Measurements from ENCODE around the gene CBR4. TPM values are rescaled to one million over a fixed set of nuclear protein-coding genes. Genes with fewer than 3 reads are reported as not detected.

The CBR4 gene
- total RNA-seq, 4 donors from 2014 or later, result 20.4 to 25.6 (median 24.7) TPM

DNA sequence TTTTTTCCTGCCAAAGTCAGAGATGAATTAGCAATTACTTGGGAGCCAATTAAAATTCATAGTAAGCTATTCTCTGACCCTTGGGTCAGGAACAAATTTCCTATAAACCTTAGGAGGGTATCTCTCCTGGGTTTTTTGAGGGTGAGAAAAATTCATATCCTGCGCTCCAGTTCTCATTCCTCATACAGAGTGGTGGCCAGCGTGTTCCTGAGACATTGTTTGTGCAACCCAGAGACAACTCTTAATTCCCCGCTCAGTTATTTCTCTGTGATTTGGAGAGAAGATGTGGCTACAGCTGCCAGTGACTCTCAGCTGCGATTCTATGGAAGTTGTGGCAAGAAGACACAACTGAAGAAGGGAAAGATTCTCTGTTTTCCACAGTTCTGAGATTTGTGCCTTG is 37.9 kb upstream of the CBR4 start:
- no peak overlapping the region for H3K4me3 ChIP-seq

DNA sequence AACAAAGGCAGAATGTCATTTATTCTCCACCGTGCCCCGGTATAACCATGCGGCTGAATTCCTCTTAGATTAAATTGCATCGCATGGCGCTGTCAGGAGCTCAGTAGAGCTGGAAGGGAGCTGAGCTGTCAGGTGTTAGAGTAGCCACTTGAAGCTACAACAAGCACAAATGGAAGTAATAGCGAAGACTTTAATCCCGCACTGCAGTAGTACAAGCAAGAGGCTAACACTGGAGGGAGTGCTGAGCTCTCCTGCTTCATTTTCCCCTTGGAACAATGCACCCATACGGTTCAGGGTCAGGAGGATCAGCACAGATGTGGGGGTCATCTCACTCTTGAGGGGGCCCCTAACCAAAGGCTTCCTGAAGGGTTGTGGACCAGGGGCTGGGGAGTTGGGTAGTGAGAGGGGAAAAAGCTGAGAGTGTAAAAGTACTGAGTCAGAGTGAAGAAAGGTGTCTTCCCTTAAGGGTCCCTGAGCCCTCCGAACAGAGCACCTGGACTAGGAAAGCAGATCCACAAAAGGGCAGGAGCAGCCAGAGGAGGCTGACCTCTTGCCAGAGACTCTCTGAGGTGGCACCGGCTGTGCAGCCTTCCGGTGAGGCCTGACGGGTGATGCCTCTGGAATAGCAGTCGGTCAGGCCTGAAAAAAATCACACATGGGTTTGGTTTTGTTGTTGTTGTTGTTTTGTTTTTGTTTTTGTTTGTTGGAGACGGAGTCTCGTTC is 36.0 kb upstream of the CBR4 start:
- H3K36me3 ChIP-seq, result no peaks in the 10 kb centered on the region
- H3K4me3 ChIP-seq, result no peak overlapping the region
- H3K27me3 ChIP-seq, result no peaks in the 10 kb centered on the region
- no peaks in the 10 kb centered on the region for H3K9me3 ChIP-seq
- 77 to 84% methylated on average over 15 of the region's 15 CpGs for WGBS, 2 donors
- peaks cover 0 to 35% (median 5%) of the 10 kb centered on the region in 4 donors for H3K4me1 ChIP-seq
- DNase-seq (ENCODE audit: low spot score in 2 of 2), result no peak
- no peak for TF ChIP-seq POLR2A (IDR thresholded peaks at IDR 0.05)
- TF ChIP-seq, protein P1, sequence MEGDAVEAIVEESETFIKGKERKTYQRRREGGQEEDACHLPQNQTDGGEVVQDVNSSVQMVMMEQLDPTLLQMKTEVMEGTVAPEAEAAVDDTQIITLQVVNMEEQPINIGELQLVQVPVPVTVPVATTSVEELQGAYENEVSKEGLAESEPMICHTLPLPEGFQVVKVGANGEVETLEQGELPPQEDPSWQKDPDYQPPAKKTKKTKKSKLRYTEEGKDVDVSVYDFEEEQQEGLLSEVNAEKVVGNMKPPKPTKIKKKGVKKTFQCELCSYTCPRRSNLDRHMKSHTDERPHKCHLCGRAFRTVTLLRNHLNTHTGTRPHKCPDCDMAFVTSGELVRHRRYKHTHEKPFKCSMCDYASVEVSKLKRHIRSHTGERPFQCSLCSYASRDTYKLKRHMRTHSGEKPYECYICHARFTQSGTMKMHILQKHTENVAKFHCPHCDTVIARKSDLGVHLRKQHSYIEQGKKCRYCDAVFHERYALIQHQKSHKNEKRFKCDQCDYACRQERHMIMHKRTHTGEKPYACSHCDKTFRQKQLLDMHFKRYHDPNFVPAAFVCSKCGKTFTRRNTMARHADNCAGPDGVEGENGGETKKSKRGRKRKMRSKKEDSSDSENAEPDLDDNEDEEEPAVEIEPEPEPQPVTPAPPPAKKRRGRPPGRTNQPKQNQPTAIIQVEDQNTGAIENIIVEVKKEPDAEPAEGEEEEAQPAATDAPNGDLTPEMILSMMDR (IDR thresholded peaks at IDR 0.05), result no peak
- TF ChIP-seq EP300 (IDR thresholded peaks at IDR 0.05), result no peak
- no peak overlapping the region for H3K27ac ChIP-seq

More for the DNA sequence above, 37.9 kb upstream of the CBR4 start:
- H3K9me3 ChIP-seq, result no peaks in the 10 kb centered on the region
- TF ChIP-seq, protein P1 (IDR thresholded peaks at IDR 0.05), result no peak
- TF ChIP-seq POLR2A (IDR thresholded peaks at IDR 0.05), result no peak
- no peak for TF ChIP-seq EP300 (IDR thresholded peaks at IDR 0.05)
- H3K27ac ChIP-seq, result peak overlapping the region in 1 of 4 donors; percentile 78
- peak in 1 of 2 donors; percentile 15 for DNase-seq (ENCODE audit: low spot score in 2 of 2)
- 70 to 74% methylated on average over 4 of the region's 4 CpGs for WGBS, 2 donors
- no peaks in the 10 kb centered on the region for H3K27me3 ChIP-seq
- peaks cover 0 to 54% (median 10%) of the 10 kb centered on the region in 4 donors for H3K4me1 ChIP-seq
- no peaks in the 10 kb centered on the region for H3K36me3 ChIP-seq

DNA sequence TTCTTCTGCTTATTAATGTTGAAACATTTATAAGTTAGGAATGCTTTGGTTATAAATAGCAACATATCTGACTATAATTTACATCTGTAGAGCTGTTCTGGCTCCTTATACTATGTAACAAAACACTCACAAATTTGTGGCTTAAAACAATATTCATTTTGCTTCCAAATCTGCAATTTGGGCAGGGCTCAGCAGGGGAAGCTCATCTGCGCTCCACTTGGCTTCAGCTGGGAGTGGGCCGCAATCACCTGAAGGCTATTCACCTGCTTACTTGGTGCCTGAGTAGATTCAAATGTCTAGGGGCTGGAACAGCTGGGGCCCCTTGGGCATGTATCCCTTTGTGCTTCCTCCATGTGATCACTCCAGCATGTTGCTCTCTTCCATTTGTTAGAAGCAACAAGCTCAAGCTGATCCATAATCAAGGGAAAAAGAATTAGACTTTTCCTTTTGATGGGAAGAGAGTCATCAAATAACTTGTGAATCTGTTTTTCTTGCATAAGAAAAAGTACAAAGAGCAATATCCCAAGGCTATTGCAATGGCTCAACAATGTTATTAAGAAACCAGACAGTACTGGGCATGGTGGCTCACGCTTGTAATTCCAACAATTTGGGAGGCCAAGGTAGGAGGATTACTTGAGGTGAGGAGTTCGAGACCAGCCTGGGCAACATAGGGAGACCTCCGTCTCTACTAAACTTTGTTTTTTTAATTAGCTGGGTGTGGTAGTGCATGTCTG is 34.8 kb upstream of the CBR4 start:
- no peak for TF ChIP-seq POLR2A (IDR thresholded peaks at IDR 0.05)
- DNase-seq (ENCODE audit: low spot score in 2 of 2), result no peak
- Histone ChIP-seq H3K36me3 (no peaks in the 10 kb centered on the region), H3K4me1 (peaks cover 0 to 23% (median 0%) of the 10 kb centered on the region in 4 donors), H3K4me3 (no peak overlapping the region), H3K27me3 (no peaks in the 10 kb centered on the region), H3K9me3 (no peaks in the 10 kb centered on the region), H3K27ac (no peak overlapping the region)
- 88 to 97% methylated on average over 5 of the region's 5 CpGs for WGBS, 2 donors

DNA sequence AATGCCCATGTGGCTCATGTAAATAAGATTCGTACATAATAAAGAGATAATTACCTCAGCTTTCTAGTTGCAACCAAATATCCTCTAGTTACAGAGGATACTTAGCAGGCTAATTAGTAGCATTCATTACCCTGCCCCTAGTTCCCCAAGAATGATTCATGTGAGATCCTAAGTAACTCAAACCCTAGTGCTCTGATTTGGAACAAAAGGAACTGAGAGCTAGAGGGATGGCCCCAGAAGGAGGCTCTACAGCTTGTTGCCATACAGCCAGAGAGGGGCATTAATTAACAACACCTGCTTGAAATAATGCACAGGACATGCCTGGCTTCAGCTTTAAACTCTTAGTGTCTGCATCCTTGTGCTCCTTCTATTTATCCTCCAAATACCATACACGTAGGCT is 32.6 kb upstream of the CBR4 start:
- DNase-seq (ENCODE audit: low spot score in 2 of 2), result no peak
- Histone ChIP-seq H3K36me3 (no peaks in the 10 kb centered on the region), H3K9me3 (no peaks in the 10 kb centered on the region), H3K27ac (no peak overlapping the region), H3K4me3 (no peak overlapping the region), H3K27me3 (no peaks in the 10 kb centered on the region), H3K4me1 (peaks cover 0 to under 1% (median 0%) of the 10 kb centered on the region in 4 donors)
- 88 to 89% methylated on average over 2 of the region's 2 CpGs for WGBS, 2 donors
- TF ChIP-seq EP300 (IDR thresholded peaks at IDR 0.05), result no peak
- TF ChIP-seq POLR2A (IDR thresholded peaks at IDR 0.05), result no peak
- TF ChIP-seq, protein P1 (IDR thresholded peaks at IDR 0.05), result no peak

DNA sequence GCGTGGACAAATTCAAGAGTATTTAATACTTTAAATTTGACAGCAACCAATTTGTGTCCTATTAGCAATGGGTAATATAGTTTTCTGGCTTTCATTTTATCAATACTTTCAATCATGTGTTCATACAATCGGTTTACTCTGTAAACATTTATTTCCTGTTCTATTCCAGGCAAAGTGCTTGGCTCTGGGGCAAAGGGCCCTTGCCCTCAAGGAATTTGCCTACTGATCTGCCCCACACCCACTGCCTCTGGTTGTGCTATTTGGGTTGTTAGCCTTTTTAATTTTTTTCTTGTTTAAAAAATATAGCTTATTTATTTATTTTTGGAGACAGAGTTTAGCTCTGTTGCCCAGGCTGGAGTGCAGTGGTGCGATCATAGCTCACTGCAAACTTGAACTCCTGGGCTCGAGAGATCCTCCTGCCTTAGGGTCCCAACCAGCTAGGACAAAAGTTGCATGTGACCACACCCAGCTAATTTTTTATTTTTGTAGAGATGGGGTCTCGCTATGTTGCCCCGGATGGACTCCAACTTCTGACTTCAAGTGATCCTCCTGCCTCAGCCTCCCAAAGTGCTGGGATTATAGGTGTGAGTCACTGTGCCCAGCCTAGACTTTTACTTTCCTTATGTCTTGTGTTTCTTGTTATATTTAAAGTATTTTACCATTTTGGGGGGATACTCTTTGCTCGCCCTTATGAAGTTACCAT is 30.7 kb upstream of the CBR4 start:
- H3K27ac ChIP-seq, result no peak overlapping the region
- H3K36me3 ChIP-seq, result no peaks in the 10 kb centered on the region
- TF ChIP-seq POLR2A (IDR thresholded peaks at IDR 0.05) (no peak), EP300 (IDR thresholded peaks at IDR 0.05) (no peak)
- TF ChIP-seq, protein P1 (IDR thresholded peaks at IDR 0.05), result no peak
- H3K4me1 ChIP-seq, result no peaks in the 10 kb centered on the region
- H3K4me3 ChIP-seq, result no peak overlapping the region
- DNase-seq (ENCODE audit: low spot score in 2 of 2), result no peak
- no peaks in the 10 kb centered on the region for H3K27me3 ChIP-seq
- WGBS, 2 donors, result 90 to 91% methylated on average over 7 of the region's 7 CpGs
- H3K9me3 ChIP-seq, result no peaks in the 10 kb centered on the region
